Suprapubic skin (tissue), 4 donors: ENCODE results near the gene FAM78B. TPM values are rescaled to one million over a fixed set of nuclear protein-coding genes. Genes with fewer than 3 reads are reported as not detected.

Source experiments
- DNase-seq, 2 donors: peaks; one replicate each; pipeline ENCODE4 v3.0.0-alpha.2; 2019; ENCODE audit warnings: low spot score in 2 of 2
- H3K27ac ChIP-seq: fragments of 200-600 bp; sonication (generic); one replicate; pipeline ENCODE4 v1.5.1; 2019
- H3K27me3 ChIP-seq: fragments of 200-600 bp; sonication (generic); one replicate; pipeline ENCODE4 v1.5.1; 2019
- H3K36me3 ChIP-seq: fragments of 200-600 bp; sonication (generic); one replicate; pipeline ENCODE4 v1.5.1; 2019
- H3K4me1 ChIP-seq: fragments of 200-600 bp; sonication (generic); one replicate; pipeline ENCODE4 v1.5.1; 2019
- H3K4me3 ChIP-seq: fragments of 200-600 bp; sonication (generic); one replicate; pipeline ENCODE4 v1.5.1; 2019; ENCODE audit warnings: mild to moderate bottlenecking
- H3K9me3 ChIP-seq: fragments of 200-600 bp; sonication (generic); one replicate; pipeline ENCODE4 v1.5.1; 2019
- EP300 ChIP-seq: sonication (generic); formaldehyde crosslinking; IDR thresholded peaks from one replicate; pipeline ENCODE4 v1.6.1; 2017; ENCODE audit warnings: antibody characterized with exemption
- POLR2A ChIP-seq, 2 donors: fragments of 450-650 bp; IDR thresholded peaks; one replicate each; pipeline ENCODE4 v1.6.1; 2017; ENCODE audit warnings: antibody characterized with exemption in 2 of 2, mild to moderate bottlenecking in 2 of 2, moderate library complexity in 2 of 2
- POLR2AphosphoS5 ChIP-seq, 3 donors: sonication (generic); formaldehyde crosslinking; IDR thresholded peaks; one replicate each; pipeline ENCODE4 v1.6.1; 2017; ENCODE audit warnings: antibody characterized with exemption in 3 of 3
- WGBS: methylation state at CpG from one replicate; pipeline ENCODE4 v1.1.5; 2018; 5-methylcytosine and 5-hydroxymethylcytosine counted together
- total RNA-seq, 4 donors: library from RNA; depleted of rRNA; stranded (reverse); fragments of >200 nt; gene quantifications; one replicate each; pipeline ENCODE4 v1.1.0, GENCODE V29; 2016
- TF ChIP-seq, protein P1 (sequence below), 2 donors: fragments of 200-600 bp in 1 of 2; fragments of 450-650 bp in 1 of 2; sonication (generic) in 1 of 2; IDR thresholded peaks; one replicate each; pipeline ENCODE4 v1.5.1; 2016 to 2019; ENCODE audit warnings: antibody characterized with exemption in 2 of 2, mild to moderate bottlenecking in 1 of 2, moderate library complexity in 1 of 2

FAM78B gene
- total RNA-seq, 4 donors from 2014 or later: 0.72 to 1.9 (median 1.3) TPM

DNA sequence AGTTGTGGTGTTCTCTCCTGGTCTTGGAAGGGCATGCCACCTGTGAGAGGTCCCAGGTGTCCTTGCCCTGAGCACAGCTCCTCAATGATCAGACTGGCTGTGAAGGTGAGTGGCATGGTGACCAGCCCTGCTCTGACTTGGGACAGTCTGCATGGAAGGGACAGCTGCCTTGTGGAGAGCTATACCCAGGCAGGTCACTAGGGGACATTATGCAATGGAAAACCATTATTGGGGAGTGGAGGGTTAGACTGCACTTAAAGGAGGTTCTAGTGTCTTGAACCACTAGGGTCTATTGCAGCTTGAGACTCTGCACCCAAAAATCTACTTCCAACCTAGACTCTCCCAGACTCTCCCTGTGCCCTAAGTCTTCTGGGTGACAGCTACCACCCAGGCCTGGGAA is 24.8 kb downstream of the FAM78B start:
- H3K4me1 ChIP-seq: no peaks in the 10 kb centered on the region
- no peak overlapping the region for H3K27ac ChIP-seq
- DNase-seq: no peak
- TF ChIP-seq EP300 (no peak), POLR2AphosphoS5 (IDR thresholded peaks at IDR 0.05) (no peak), POLR2A (IDR thresholded peaks at IDR 0.05) (no peak)
- TF ChIP-seq, protein P1, sequence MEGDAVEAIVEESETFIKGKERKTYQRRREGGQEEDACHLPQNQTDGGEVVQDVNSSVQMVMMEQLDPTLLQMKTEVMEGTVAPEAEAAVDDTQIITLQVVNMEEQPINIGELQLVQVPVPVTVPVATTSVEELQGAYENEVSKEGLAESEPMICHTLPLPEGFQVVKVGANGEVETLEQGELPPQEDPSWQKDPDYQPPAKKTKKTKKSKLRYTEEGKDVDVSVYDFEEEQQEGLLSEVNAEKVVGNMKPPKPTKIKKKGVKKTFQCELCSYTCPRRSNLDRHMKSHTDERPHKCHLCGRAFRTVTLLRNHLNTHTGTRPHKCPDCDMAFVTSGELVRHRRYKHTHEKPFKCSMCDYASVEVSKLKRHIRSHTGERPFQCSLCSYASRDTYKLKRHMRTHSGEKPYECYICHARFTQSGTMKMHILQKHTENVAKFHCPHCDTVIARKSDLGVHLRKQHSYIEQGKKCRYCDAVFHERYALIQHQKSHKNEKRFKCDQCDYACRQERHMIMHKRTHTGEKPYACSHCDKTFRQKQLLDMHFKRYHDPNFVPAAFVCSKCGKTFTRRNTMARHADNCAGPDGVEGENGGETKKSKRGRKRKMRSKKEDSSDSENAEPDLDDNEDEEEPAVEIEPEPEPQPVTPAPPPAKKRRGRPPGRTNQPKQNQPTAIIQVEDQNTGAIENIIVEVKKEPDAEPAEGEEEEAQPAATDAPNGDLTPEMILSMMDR (IDR thresholded peaks at IDR 0.05): no peak
- H3K27me3 ChIP-seq: no peaks in the 10 kb centered on the region
- no peaks in the 10 kb centered on the region for H3K9me3 ChIP-seq
- no peaks in the 10 kb centered on the region for H3K36me3 ChIP-seq
- H3K4me3 ChIP-seq: no peak overlapping the region

DNA sequence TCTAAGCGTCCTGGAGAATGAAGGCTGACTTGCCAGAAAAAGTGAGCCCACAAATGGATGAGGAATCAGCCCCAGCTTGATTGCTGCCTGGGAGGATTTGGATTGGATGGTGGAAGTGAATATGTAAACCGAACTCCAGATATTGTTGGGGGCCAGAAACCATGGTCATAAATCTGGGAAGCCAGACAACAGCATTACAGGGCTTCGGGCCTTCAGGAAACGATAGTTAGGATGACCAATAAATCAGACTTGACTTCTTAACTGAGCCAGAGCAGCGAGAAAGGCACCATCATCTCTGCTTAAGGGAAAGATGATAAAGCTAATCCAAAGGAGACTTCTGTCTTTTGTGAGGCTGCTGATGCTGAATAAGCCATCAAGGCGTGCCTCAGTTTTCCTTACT is 26.6 kb downstream of the FAM78B start:
- H3K9me3 ChIP-seq: no peaks in the 10 kb centered on the region
- DNase-seq: no peak
- 62% methylated on average over 6 of the region's 6 CpGs for WGBS
- H3K4me3 ChIP-seq: no peak overlapping the region
- H3K36me3 ChIP-seq: no peaks in the 10 kb centered on the region
- no peaks in the 10 kb centered on the region for H3K4me1 ChIP-seq
- H3K27me3 ChIP-seq: no peaks in the 10 kb centered on the region
- TF ChIP-seq POLR2A (IDR thresholded peaks at IDR 0.05) (no peak), EP300 (no peak), POLR2AphosphoS5 (IDR thresholded peaks at IDR 0.05) (no peak)
- TF ChIP-seq, protein P1 (IDR thresholded peaks at IDR 0.05): no peak
- H3K27ac ChIP-seq: no peak overlapping the region

- 55% methylated on average over 3 of the region's 4 CpGs for whole genome bisulfite sequencing
- Histone ChIP-seq H3K27ac (no peak overlapping the region), H3K9me3 (no peaks in the 10 kb centered on the region), H3K4me3 (no peak overlapping the region), H3K4me1 (no peaks in the 10 kb centered on the region), H3K27me3 (no peaks in the 10 kb centered on the region), H3K36me3 (no peaks in the 10 kb centered on the region)
- DNase-seq: no peak
- TF ChIP-seq POLR2AphosphoS5 (IDR thresholded peaks at IDR 0.05) (no peak), POLR2A (IDR thresholded peaks at IDR 0.05) (no peak), EP300 (no peak)
Measured at GRCh38 chr1:166139735-166140134, 27.1 kb downstream of the FAM78B start.

DNA sequence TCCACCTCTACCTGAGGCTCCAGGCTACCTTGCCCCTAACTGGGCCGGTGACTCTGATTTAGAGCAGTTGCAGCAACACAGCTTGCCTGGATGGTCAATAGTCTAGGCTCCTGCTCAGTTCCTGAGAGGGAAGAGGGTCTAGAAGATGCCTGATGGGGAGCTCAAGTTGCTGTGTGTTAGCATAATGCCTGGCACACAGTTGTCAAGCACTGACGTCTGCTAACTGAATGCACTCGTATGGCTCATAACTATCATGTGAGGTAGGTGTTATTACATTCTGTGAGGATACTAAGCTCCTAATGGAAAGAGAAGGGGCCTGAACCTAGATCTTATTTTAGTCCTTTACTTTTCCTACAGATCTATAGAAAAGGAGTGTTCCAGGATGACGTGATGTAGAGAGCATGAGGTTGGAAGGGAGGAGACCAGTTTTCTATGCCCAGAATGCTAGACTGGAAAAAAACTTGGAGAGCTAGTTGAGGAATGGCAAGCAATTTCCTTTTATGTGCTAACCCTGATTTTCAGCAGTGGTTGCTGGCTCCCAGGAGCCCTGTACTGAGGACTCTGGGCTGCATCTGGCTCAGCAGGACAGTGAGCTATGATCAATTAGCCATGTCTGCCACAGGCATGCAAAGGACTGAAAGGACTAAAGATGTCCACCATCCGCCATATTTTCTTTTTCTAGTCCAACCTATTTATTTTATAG is 30.0 kb downstream of the FAM78B start:
- Histone ChIP-seq H3K9me3 (no peaks in the 10 kb centered on the region), H3K4me1 (no peaks in the 10 kb centered on the region), H3K36me3 (no peaks in the 10 kb centered on the region), H3K27ac (no peak overlapping the region), H3K27me3 (no peaks in the 10 kb centered on the region), H3K4me3 (no peak overlapping the region)
- DNase-seq: no peak
- WGBS: 67% methylated on average over 5 of the region's 5 CpGs
- TF ChIP-seq POLR2AphosphoS5 (IDR thresholded peaks at IDR 0.05): no peak
- no peak for TF ChIP-seq EP300
- TF ChIP-seq, protein P1 (IDR thresholded peaks at IDR 0.05): no peak
- no peak for TF ChIP-seq POLR2A (IDR thresholded peaks at IDR 0.05)

DNA sequence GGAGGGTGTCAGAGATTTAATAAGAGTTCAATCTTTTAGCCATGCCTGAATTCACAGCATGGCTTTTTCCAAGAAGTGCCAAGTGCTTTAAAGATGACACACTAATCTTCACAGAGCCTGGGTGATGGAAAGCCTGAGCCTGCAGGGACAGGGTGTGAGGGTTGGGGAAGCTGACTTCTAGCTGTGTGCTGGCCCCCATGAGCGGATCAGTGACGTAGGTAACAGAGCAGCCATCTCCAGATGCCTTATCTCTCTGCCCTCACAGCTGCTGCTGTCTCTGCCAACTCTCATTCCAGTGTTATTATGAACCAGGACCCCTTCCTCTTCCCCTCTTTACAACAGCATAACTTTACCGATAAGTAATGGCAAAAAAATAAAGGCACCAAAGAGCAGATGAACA is 30.6 kb downstream of the FAM78B start:
- no peak for DNase-seq
- H3K36me3 ChIP-seq: no peaks in the 10 kb centered on the region
- H3K27me3 ChIP-seq: no peaks in the 10 kb centered on the region
- H3K9me3 ChIP-seq: no peaks in the 10 kb centered on the region
- H3K4me1 ChIP-seq: no peaks in the 10 kb centered on the region
- H3K4me3 ChIP-seq: no peak overlapping the region
- TF ChIP-seq POLR2AphosphoS5 (IDR thresholded peaks at IDR 0.05): no peak
- TF ChIP-seq, protein P1 (IDR thresholded peaks at IDR 0.05): no peak
- no peak for TF ChIP-seq POLR2A (IDR thresholded peaks at IDR 0.05)
- TF ChIP-seq EP300: no peak
- no peak overlapping the region for H3K27ac ChIP-seq
- WGBS: 59% methylated on average over 3 of the region's 3 CpGs
